ENCODE measurements around the gene TAF1C.

GRCh38 chr16:84153660-84154214 lies 33.1 kb downstream of the TAF1C start:
- no peak for TF ChIP-seq MCM7 (IDR thresholded peaks at IDR 0.05)
- no peak for TF ChIP-seq MCM2 (IDR thresholded peaks at IDR 0.05; ENCODE audit: low read depth)
- no peak for TF ChIP-seq ARID2 (IDR thresholded peaks at IDR 0.05)
- TF ChIP-seq ARID3A (IDR thresholded peaks at IDR 0.05; ENCODE audit: borderline replicate concordance, low read depth, low read length) = no peak
- TF ChIP-seq ZNF217 (CRISPR knock-in tag; IDR thresholded peaks at IDR 0.05) = no peak
- no peak for TF ChIP-seq MCM5 (IDR thresholded peaks at IDR 0.05; ENCODE audit: low read depth)
- no peak for TF ChIP-seq CTCF (IDR thresholded peaks at IDR 0.05 in 2 of 3, conservative IDR thresholded peaks at IDR 0.05 in 1 of 3; ENCODE audit: insufficient read depth in 2 of 3, low read depth in 1 of 3, low read length in 3 of 3)
